Mucosa of rectum (tissue), 2 donors: ENCODE data around the gene GMFB.
"Not testable (repeated sequence)": the region's sequence is repeated elsewhere in the genome, so short reads cannot be mapped to it uniquely, and the experiment has no call there.

Experiments used
- H3K27ac ChIP-seq, 2 donors: one replicate each; pipeline ENCODE4 v1.7.0; 2013; ENCODE audit warnings: inconsistent platforms in 2 of 2, low read depth in 2 of 2, low read length in 2 of 2
- H3K27me3 ChIP-seq, 2 donors: one replicate each; pipeline ENCODE4 v1.7.0; 2013; ENCODE audit warnings: low read length in 2 of 2; ENCODE audit not compliant: control insufficient read depth in 2 of 2, insufficient read depth in 2 of 2
- H3K36me3 ChIP-seq, 2 donors: one replicate each; pipeline ENCODE4 v1.7.0; 2013; ENCODE audit warnings: low read length in 2 of 2; ENCODE audit not compliant: control insufficient read depth in 2 of 2, insufficient read depth in 2 of 2
- H3K4me1 ChIP-seq, 2 donors: one replicate each; pipeline ENCODE4 v1.7.0; 2013; ENCODE audit warnings: low read length in 2 of 2, mild to moderate bottlenecking in 1 of 2; ENCODE audit not compliant: control insufficient read depth in 2 of 2, insufficient read depth in 2 of 2
- H3K4me3 ChIP-seq, 2 donors: one replicate each; pipeline ENCODE4 v1.7.0; 2013; ENCODE audit warnings: low read length in 2 of 2
- H3K9ac ChIP-seq, 2 donors: one replicate each; pipeline ENCODE4 v1.7.0; 2013; ENCODE audit warnings: low read length in 2 of 2, low read depth in 1 of 2, mild to moderate bottlenecking in 1 of 2
- H3K9me3 ChIP-seq, 2 donors: one replicate each; pipeline ENCODE4 v1.7.0; 2013; ENCODE audit warnings: low read length in 2 of 2; ENCODE audit not compliant: control insufficient read depth in 2 of 2
- donor health status: healthy.
- donor health status: Normal muscosa, but diverticular disease.

The GMFB gene

DNA sequence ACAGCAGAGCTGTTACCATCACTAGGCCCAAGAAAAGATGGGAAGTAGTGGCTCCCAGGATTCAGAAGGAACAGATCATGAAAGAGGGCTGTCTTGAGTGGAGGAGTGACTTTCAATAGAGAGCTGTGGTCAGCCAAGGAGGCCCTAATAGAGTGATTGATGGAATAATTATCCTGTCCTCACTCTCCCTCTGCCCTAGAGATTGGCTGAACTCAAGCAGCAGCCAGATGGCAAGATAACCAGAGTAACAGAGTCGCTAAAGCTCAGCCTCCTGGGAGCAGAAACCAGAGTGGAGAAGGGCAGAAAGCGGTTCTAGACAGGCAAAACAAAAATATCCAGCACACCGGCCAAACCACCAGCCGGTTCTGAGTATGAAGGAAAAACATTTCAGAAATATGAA, 23.1 kb downstream of the GMFB start:
- Histone ChIP-seq H3K4me1 (peaks cover 0 to 3% of the 10 kb centered on the region in 2 donors), H3K36me3 (no peaks in the 10 kb centered on the region), H3K27ac (no peak overlapping the region), H3K27me3 (no peaks in the 10 kb centered on the region), H3K9ac (no peak overlapping the region), H3K4me3 (no peak overlapping the region), H3K9me3 (no peaks in the 10 kb centered on the region)

GRCh38 chr14:54462048-54462447, 26.7 kb downstream of the GMFB start:
- no peak overlapping the region for H3K9ac ChIP-seq
- H3K4me1 ChIP-seq, result no peaks in the 10 kb centered on the region
- H3K27ac ChIP-seq, result no peak overlapping the region
- H3K27me3 ChIP-seq, result no peaks in the 10 kb centered on the region
- H3K36me3 ChIP-seq, result no peaks in the 10 kb centered on the region
- H3K4me3 ChIP-seq, result no peak overlapping the region
- no peaks in the 10 kb centered on the region for H3K9me3 ChIP-seq

GRCh38 chr14:54459106-54459505, 29.7 kb downstream of the GMFB start:
- no peaks in the 10 kb centered on the region for H3K27me3 ChIP-seq
- no peak overlapping the region for H3K9ac ChIP-seq
- H3K4me3 ChIP-seq, result no peak overlapping the region
- no peaks in the 10 kb centered on the region for H3K36me3 ChIP-seq
- no peaks in the 10 kb centered on the region for H3K4me1 ChIP-seq
- H3K27ac ChIP-seq, result no peak overlapping the region
- no peaks in the 10 kb centered on the region for H3K9me3 ChIP-seq

DNA sequence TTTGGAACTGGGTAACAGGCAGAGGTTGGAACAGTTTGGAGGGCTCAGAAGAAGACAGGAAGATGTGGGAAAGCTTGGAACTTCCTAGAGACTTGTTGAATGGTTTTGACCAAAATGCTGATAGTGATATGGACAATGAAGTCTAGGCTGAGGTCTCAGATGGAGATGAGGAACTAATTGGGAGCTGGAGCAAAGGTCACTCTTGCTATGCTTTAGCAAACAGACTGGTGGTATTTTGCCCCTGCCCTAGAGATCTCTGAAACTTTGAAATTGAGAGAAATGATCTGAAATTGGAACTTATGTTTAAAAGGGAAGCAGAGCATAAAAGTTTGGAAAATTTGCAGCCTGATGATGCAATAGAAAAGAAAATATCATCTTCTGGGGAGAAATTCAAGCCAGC, 30.2 kb downstream of the GMFB start:
- not testable (repeated sequence) for H3K4me3 ChIP-seq, H3K9me3 ChIP-seq, H3K4me1 ChIP-seq, H3K27ac ChIP-seq, H3K9ac ChIP-seq, H3K27me3 ChIP-seq, H3K36me3 ChIP-seq

DNA sequence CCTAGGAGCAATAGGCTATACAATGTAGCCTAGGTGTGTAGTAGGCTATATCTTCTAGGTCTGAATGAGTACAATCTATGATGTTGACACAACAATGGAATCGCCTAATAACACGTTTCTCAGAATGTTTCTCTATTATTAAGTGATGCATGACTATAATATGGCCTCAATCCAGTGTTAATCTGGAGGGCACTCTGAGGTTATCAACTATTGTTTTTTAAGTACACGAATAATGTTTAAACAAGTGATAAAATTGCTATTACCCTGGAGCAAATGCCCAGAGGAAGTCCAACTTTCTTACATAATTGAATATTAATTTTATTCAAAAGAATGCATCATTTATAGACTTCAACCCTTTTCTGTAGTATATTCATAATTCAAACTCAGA, 31.2 kb downstream of the GMFB start:
- Histone ChIP-seq H3K27me3 (no peaks in the 10 kb centered on the region), H3K36me3 (no peaks in the 10 kb centered on the region), H3K4me3 (no peak overlapping the region), H3K4me1 (no peaks in the 10 kb centered on the region), H3K9ac (no peak overlapping the region), H3K27ac (no peak overlapping the region), H3K9me3 (no peaks in the 10 kb centered on the region)

GRCh38 chr14:54456820-54457608, 31.8 kb downstream of the GMFB start:
- H3K36me3 ChIP-seq, H3K9ac ChIP-seq, H3K27me3 ChIP-seq: not testable (repeated sequence)

DNA sequence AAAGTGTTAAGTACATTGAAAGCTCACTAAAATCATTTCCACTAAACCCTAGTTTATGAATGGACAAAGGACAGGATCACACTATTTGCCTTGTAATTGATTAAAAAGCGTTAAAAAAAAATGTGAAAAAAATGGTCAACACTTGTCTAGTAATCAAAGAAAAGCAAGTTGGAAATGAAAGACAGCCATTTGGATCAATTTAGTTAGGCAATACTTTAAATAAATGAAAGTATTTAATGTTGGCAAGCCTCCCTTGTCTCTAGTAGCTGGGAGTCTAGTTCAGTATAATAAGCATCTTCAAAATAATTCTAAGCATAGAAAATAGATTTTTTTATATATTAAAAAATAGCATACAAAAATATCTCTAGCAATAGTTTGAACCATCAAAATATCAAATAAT, 33.4 kb downstream of the GMFB start:
- H3K4me3 ChIP-seq, result no peak overlapping the region
- H3K27me3 ChIP-seq, result no peaks in the 10 kb centered on the region
- no peak overlapping the region for H3K9ac ChIP-seq
- no peaks in the 10 kb centered on the region for H3K4me1 ChIP-seq
- H3K27ac ChIP-seq, result no peak overlapping the region
- no peaks in the 10 kb centered on the region for H3K9me3 ChIP-seq
- no peaks in the 10 kb centered on the region for H3K36me3 ChIP-seq

More at GRCh38 chr14:54456820-54457608, 31.8 kb downstream of the GMFB start:
- not testable (repeated sequence) for H3K4me3 ChIP-seq, H3K27ac ChIP-seq, H3K4me1 ChIP-seq, H3K9me3 ChIP-seq

DNA sequence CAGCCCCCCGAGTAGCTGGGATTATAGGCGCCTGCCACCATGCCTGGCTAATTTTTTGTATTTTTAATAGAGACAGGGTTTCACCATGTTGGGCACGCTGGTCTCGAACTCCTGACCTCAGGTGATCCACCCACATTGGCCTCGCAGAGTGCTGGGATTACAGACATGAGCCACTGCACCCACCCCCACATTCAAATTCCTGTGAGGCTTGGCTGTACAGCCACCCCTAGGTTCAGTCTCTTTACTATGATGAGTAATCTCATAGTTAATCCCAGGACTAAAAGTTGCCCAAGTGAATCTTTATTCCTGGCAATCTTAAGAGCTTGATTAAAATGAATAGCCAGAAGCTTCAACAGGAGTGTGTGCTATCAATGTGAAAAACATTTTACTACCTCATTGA, 34.8 kb downstream of the GMFB start:
- not testable (repeated sequence) for H3K36me3 ChIP-seq, H3K27ac ChIP-seq, H3K4me1 ChIP-seq, H3K4me3 ChIP-seq, H3K9me3 ChIP-seq, H3K27me3 ChIP-seq, H3K9ac ChIP-seq

DNA sequence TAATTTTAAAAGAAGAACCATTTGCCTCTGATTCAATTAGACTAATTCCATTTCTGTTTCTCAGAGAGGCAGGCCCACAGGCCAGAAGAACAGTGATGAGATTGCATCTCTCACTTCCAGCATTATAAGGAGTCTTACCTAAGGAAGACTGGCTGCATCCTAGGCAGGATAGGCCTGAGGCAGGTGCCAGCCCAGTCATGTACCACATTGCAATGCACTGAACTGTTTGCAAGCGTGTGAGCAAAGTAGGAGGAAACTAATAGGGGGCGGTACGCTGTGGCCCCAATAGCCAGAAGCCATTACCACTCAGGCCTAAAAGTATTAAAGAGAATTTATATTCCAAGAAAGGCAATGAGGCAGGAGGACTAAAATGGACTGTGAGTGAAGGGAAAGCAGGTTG, 35.5 kb downstream of the GMFB start:
- Histone ChIP-seq H3K9me3 (no peaks in the 10 kb centered on the region), H3K9ac (no peak overlapping the region), H3K27ac (no peak overlapping the region), H3K27me3 (no peaks in the 10 kb centered on the region), H3K4me1 (no peaks in the 10 kb centered on the region), H3K36me3 (no peaks in the 10 kb centered on the region), H3K4me3 (no peak overlapping the region)

GRCh38 chr14:54451961-54452360, 36.8 kb downstream of the GMFB start:
- Histone ChIP-seq H3K36me3 (no peaks in the 10 kb centered on the region), H3K27me3 (no peaks in the 10 kb centered on the region), H3K9ac (no peak overlapping the region), H3K9me3 (no peaks in the 10 kb centered on the region), H3K27ac (no peak overlapping the region), H3K4me3 (no peak overlapping the region), H3K4me1 (peaks cover under 1 to 3% of the 10 kb centered on the region in 2 donors)
